Measurements from ENCODE around the gene CARD11.

- TF ChIP-seq POLR2A (IDR thresholded peaks at IDR 0.05; ENCODE audit: low read depth, low read length) (no peak), ELK1 (IDR thresholded peaks at IDR 0.05; ENCODE audit: borderline replicate concordance, low read depth, low read length) (no peak), USF2 (IDR thresholded peaks at IDR 0.05; ENCODE audit: low read depth, low read length) (no peak), CTCF (conservative IDR thresholded peaks at IDR 0.05; ENCODE audit: low read depth, low read length) (no peak), CEBPB (IDR thresholded peaks at IDR 0.05; ENCODE audit: low read depth, low read length) (no peak), MXI1 (IDR thresholded peaks at IDR 0.05; ENCODE audit: borderline replicate concordance, low read depth, low read length) (no peak), BHLHE40 (IDR thresholded peaks at IDR 0.05; ENCODE audit: low read depth, low read length) (no peak), MAZ (IDR thresholded peaks at IDR 0.05; ENCODE audit: borderline replicate concordance, low read depth, low read length) (no peak), RAD21 (IDR thresholded peaks at IDR 0.05; ENCODE audit: low read length) (no peak), RFX5 (IDR thresholded peaks at IDR 0.05; ENCODE audit: low read depth, low read length) (no peak), SMC3 (IDR thresholded peaks at IDR 0.05; ENCODE audit: low read depth, low read length) (no peak), FOS (IDR thresholded peaks at IDR 0.05; ENCODE audit: low read depth, low read length) (no peak), RCOR1 (IDR thresholded peaks at IDR 0.05; ENCODE audit: insufficient replicate concordance, low read length) (no peak), MAFK (IDR thresholded peaks at IDR 0.05; ENCODE audit: low read depth, low read length) (no peak)
Measured at GRCh38 chr7:2982401-2982800, 61.3 kb downstream of the CARD11 start.

Data from IMR-90 (cell line).